Upper lobe of left lung (tissue), 6 donors: ENCODE results near the gene PCSK5. TPM values are rescaled to one million over a fixed set of nuclear protein-coding genes. Genes with fewer than 3 reads are reported as not detected.
"Not testable (repeated sequence)": the region's sequence is repeated elsewhere in the genome, so short reads cannot be mapped to it uniquely, and the experiment has no call there.

ENCODE experiments used
- ATAC-seq, 2 donors: fragments of 200-7000 bp; cut with Tn5 transposase; one replicate each; pipeline ENCODE4 v1.9.1; 2022; ENCODE audit warnings: mild to moderate bottlenecking in 2 of 2, moderate library complexity in 2 of 2; ENCODE audit not compliant: low FRiP score in 2 of 2
- DNase-seq, 2 donors: peaks; one replicate each; pipeline ENCODE4 v3.0.0-alpha.2; 2019 to 2020
- H3K27ac ChIP-seq, 4 donors: fragments of 200-600 bp; sonication (generic); one replicate each; pipeline ENCODE4 v1.5.1; 2016 to 2019
- H3K27me3 ChIP-seq, 4 donors: fragments of 200-600 bp; sonication (generic); one replicate each; pipeline ENCODE4 v1.5.1; 2017 to 2019
- H3K36me3 ChIP-seq, 4 donors: fragments of 200-600 bp; sonication (generic); one replicate each; pipeline ENCODE4 v1.5.1; 2016 to 2019
- H3K4me1 ChIP-seq, 4 donors: fragments of 200-600 bp; sonication (generic); one replicate each; pipeline ENCODE4 v1.5.1; 2018 to 2019
- H3K4me3 ChIP-seq, 4 donors: fragments of 200-600 bp; sonication (generic); one replicate each; pipeline ENCODE4 v1.5.1; 2017 to 2019; ENCODE audit warnings: mild to moderate bottlenecking in 2 of 4, moderate library complexity in 1 of 4
- H3K9me3 ChIP-seq, 4 donors: fragments of 200-600 bp; sonication (generic); one replicate each; pipeline ENCODE4 v1.5.1; 2018 to 2019
- CTCF ChIP-seq, 6 experiments: fragments of 450-650 bp in 4 of 6; fragments of 200-600 bp in 2 of 6; sonication (generic) in 2 of 6; IDR thresholded peaks; one replicate each; pipeline ENCODE4 v1.5.1; 2016 to 2019; ENCODE audit warnings: antibody characterized with exemption in 6 of 6
- EP300 ChIP-seq, 4 donors: sonication (generic); formaldehyde crosslinking; IDR thresholded peaks; one replicate each; pipeline ENCODE4 v1.5.1; 2017; ENCODE audit warnings: antibody characterized with exemption in 4 of 4, control low read depth in 2 of 4
- POLR2A ChIP-seq, 4 donors: fragments of 450-650 bp; IDR thresholded peaks; one replicate each; pipeline ENCODE4 v1.5.1; 2016 to 2017; ENCODE audit warnings: antibody characterized with exemption in 4 of 4, mild to moderate bottlenecking in 2 of 4
- POLR2AphosphoS5 ChIP-seq, 2 donors: sonication (generic); formaldehyde crosslinking; IDR thresholded peaks; one replicate each; pipeline ENCODE4 v1.5.1; 2017; ENCODE audit warnings: antibody characterized with exemption in 2 of 2
- WGBS, 2 donors: methylation state at CpG; one replicate each; pipeline ENCODE4 v1.1.5; 2017 to 2018; 5-methylcytosine and 5-hydroxymethylcytosine counted together
- total RNA-seq, 6 donors: library from RNA; depleted of rRNA in 4 of 6; stranded (reverse); fragments of >200 nt in 4 of 6; gene quantifications; one replicate each; pipeline versions ENCODE4 v1.1.0 to v1.2.1, GENCODE V29; 2016 to 2021
- donor health status: DM: no; HTN: no; CAD: no; lungs with moderate emphysema.
- donor health status: DM: no; HTN: yes; CAD: no; lungs with severe emphysema.

PCSK5 gene
- total RNA-seq, 6 donors from 2014 or later: 12.8 to 29.2 (median 18.3) TPM

DNA sequence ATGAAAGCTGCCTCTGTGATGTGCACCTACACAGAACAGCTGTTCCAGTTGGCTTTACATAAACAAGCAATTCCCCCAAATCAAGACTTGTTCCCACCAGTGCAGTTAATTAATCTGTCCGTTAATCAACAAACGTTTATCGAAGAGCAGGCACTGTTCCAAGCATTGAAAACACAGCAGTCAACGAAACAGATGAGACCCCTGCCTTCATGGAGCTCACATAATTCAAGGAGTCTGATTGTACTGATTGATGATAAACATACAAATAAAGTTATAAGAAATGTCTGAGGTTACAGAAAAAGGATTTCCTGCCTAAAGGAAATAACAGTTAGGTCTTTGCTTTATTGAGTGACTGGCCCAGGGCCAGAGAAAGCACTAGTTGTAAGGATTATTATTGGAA, 26.2 kb upstream of the PCSK5 start:
- no peak for ATAC-seq
- Histone ChIP-seq H3K36me3 (no peaks in the 10 kb centered on the region), H3K4me1 (peaks cover 0 to 2% (median 0%) of the 10 kb centered on the region in 4 donors), H3K9me3 (no peaks in the 10 kb centered on the region), H3K4me3 (no peak overlapping the region), H3K27ac (no peak overlapping the region), H3K27me3 (no peaks in the 10 kb centered on the region)
- TF ChIP-seq EP300 (IDR thresholded peaks at IDR 0.05): no peak
- DNase-seq: no peak
- 43 to 63% methylated on average over 4 of the region's 4 CpGs for WGBS, 2 donors

DNA sequence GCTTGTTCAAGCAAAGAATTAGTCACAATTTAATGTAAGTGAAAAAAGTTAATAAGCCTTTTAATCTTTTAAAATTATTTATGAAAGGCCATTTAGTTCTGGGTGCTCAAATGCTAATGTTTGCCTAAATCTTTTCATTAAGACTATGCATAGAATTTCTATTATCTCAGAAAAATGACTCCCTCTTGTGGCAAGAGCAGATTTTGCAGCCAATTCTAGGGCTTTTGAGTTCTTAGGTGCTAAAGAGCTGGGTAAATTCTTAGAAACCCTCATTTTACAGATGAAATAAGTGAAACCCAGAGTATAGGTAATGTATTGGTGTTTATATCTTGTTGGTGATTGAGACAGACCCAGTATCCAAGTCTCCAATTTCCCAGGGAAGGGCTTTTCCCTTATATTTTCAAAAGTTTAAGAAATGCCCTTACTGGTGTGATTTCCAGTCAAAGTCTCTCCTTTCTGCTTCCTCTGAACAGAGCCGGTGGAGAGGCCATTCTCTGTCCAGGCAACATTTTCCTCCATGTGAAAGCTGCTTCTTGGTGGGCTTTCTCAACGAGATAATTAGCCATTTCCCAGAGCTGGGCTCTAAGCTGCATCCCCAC, 24.1 kb upstream of the PCSK5 start:
- DNase-seq: no peak
- H3K36me3 ChIP-seq: no peaks in the 10 kb centered on the region
- 45 to 49% methylated on average over 2 of the region's 2 CpGs for WGBS, 2 donors
- H3K4me1 ChIP-seq: peaks cover 0 to 5% (median 0%) of the 10 kb centered on the region in 4 donors
- peak in 1 of 2 donors; percentile 65 for ATAC-seq
- H3K9me3 ChIP-seq: no peaks in the 10 kb centered on the region
- H3K4me3 ChIP-seq: no peak overlapping the region
- H3K27me3 ChIP-seq: no peaks in the 10 kb centered on the region
- H3K27ac ChIP-seq: no peak overlapping the region
- TF ChIP-seq POLR2A (IDR thresholded peaks at IDR 0.05): no peak
- peak; percentile 53 to 68 (median 60) for TF ChIP-seq CTCF (IDR thresholded peaks at IDR 0.05)

DNA sequence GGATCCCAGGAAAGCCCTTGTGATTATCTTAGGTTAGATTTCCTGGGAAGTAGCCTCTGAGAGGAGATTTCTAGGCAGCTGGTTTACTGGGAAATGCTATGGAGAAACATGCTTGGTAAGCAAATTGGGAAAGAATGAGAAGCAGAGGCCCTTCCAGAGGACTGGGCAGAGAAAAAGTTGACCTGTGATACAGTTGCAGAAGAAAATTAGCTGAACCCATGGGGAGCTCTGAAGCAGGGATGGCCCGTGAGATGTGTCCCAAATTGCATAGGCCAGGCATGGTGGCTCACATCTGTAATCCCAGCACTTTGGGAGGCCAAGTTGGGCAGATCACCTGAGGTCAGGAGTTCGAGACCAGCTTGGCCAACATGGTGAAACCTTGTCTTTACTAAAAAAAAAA, 21.9 kb upstream of the PCSK5 start:
- not testable (repeated sequence) for H3K27me3 ChIP-seq, ATAC-seq, H3K27ac ChIP-seq, H3K4me1 ChIP-seq, DNase-seq, H3K4me3 ChIP-seq, H3K9me3 ChIP-seq, H3K36me3 ChIP-seq
- 71 to 88% methylated on average over 2 of the region's 2 CpGs for WGBS, 2 donors

- Histone ChIP-seq H3K4me3 (no peak overlapping the region), H3K36me3 (no peaks in the 10 kb centered on the region), H3K27ac (peak overlapping the region in 1 of 4 donors; percentile 41), H3K27me3 (no peaks in the 10 kb centered on the region), H3K4me1 (peaks cover 0 to 5% (median 0%) of the 10 kb centered on the region in 4 donors), H3K9me3 (no peaks in the 10 kb centered on the region)
- DNase-seq (no peak), ATAC-seq (peak in 1 of 2 donors; percentile 74)
- WGBS, 2 donors: 36 to 47% methylated on average over 3 of the region's 3 CpGs
- TF ChIP-seq POLR2A (IDR thresholded peaks at IDR 0.05) (no peak), CTCF (IDR thresholded peaks at IDR 0.05) (no peak), EP300 (IDR thresholded peaks at IDR 0.05) (peak in 1 of 4 donors; percentile 36), POLR2AphosphoS5 (IDR thresholded peaks at IDR 0.05) (peak in 1 of 2 donors; percentile 24)
Measured at GRCh38 chr9:75869236-75869635, 21.2 kb upstream of the PCSK5 start.

GRCh38 chr9:75870450-75870849, 20.0 kb upstream of the PCSK5 start:
- no peaks in the 10 kb centered on the region for H3K36me3 ChIP-seq
- no peaks in the 10 kb centered on the region for H3K9me3 ChIP-seq
- no peak overlapping the region for H3K27ac ChIP-seq
- no peak overlapping the region for H3K4me3 ChIP-seq
- DNase-seq: no peak
- H3K27me3 ChIP-seq: no peaks in the 10 kb centered on the region
- H3K4me1 ChIP-seq: peaks cover 0 to 5% (median 0%) of the 10 kb centered on the region in 4 donors
- WGBS, 2 donors: 83 to 89% methylated on average over 1 of the region's 1 CpG
- no peak for ATAC-seq
- TF ChIP-seq POLR2AphosphoS5 (IDR thresholded peaks at IDR 0.05) (no peak), CTCF (IDR thresholded peaks at IDR 0.05) (no peak)

GRCh38 chr9:75871624-75872023, 18.8 kb upstream of the PCSK5 start:
- no peak overlapping the region for H3K27ac ChIP-seq
- ATAC-seq (no peak), DNase-seq (no peak)
- H3K4me3 ChIP-seq: no peak overlapping the region
- H3K4me1 ChIP-seq: peaks cover 0 to 5% (median 0%) of the 10 kb centered on the region in 4 donors
- H3K36me3 ChIP-seq: no peaks in the 10 kb centered on the region
- 86 to 90% methylated on average over 5 of the region's 5 CpGs for WGBS, 2 donors
- TF ChIP-seq POLR2A (IDR thresholded peaks at IDR 0.05) (no peak), EP300 (IDR thresholded peaks at IDR 0.05) (no peak)
- no peaks in the 10 kb centered on the region for H3K9me3 ChIP-seq
- no peaks in the 10 kb centered on the region for H3K27me3 ChIP-seq
